ENCODE results near the gene MUS81. TPM values are rescaled to one million over a fixed set of nuclear protein-coding genes. Genes with fewer than 3 reads are reported as not detected.

Gene MUS81
- polyA plus RNA-seq, 2 of the 4 experiments (the other 2 are of a cell fraction), result 27.8 to 33.4 TPM

- no peak for ATAC-seq
- H3K9me3 ChIP-seq, result no peaks in the 10 kb centered on the region
- no peak overlapping the region for H3K4me2 ChIP-seq
Measured at GRCh38 chr11:65864706-65865471, 4.7 kb downstream of the MUS81 start.

GRCh38 chr11:65865550-65866172 lies 5.4 kb downstream of the MUS81 start:
- FAIRE-seq, result no peak
- ChIA-PET POLR2A (interaction anchor here (0.5 kb wide), 1 partner anchor 22 kb away, joined by 4 read pairs; the partner anchor contains the start of gene FIBP), CTCF (interaction anchor here (1.3 to 1.9 kb wide), 5 partner anchors 14 to 154 kb away, joined by 4 to 15 read pairs (median 5); partner anchors contain the start of genes CCDC85B, FIBP and KAT5)
- H3K9me3 ChIP-seq, result no peaks in the 10 kb centered on the region
- peaks cover 10% of the 10 kb centered on the region for H3K4me1 ChIP-seq
- no peak for TF ChIP-seq FOXS1 (CRISPR knock-in tag; IDR thresholded peaks at IDR 0.05)
- no peak for TF ChIP-seq PHF8 (IDR thresholded peaks at IDR 0.05; ENCODE audit: borderline replicate concordance, low read depth)
- no peak for TF ChIP-seq EHMT2 (IDR thresholded peaks at IDR 0.05; ENCODE audit: low read depth)
- TF ChIP-seq MAFK (IDR thresholded peaks at IDR 0.05; ENCODE audit: partially characterized antibody), result no peak
- no peak for TF ChIP-seq ZSCAN20 (CRISPR knock-in tag; IDR thresholded peaks at IDR 0.05)
- TF ChIP-seq HDAC2 (IDR thresholded peaks at IDR 0.05), result no peak
- TF ChIP-seq KDM5A (IDR thresholded peaks at IDR 0.05), result no peak
- no peak for TF ChIP-seq REST (IDR thresholded peaks at IDR 0.05)
- no peak for ATAC-seq
- no peak overlapping the region for H3K4me2 ChIP-seq
- WGBS (ENCODE audit: missing lambda C conversion rate), result 90% methylated on average over 9 of the region's 9 CpGs
- DNase-seq (ENCODE audit: low read depth in 1 of 2, low spot score in 1 of 2), result no peak
- no peak overlapping the region for H3K27ac ChIP-seq
- H3K4me3 ChIP-seq, result no peak overlapping the region

More at GRCh38 chr11:65864706-65865471, 4.7 kb downstream of the MUS81 start:
- ChIA-PET POLR2A (no interaction called here), CTCF (interaction anchor here (7.6 kb wide), 1 partner anchor 22 kb away, joined by 195 read pairs; the partner anchor contains the start of genes CCDC85B and FIBP)
- TF ChIP-seq TFCP2L1 (CRISPR knock-in tag; IDR thresholded peaks at IDR 0.05) (no peak), BHLHE40 (IDR thresholded peaks at IDR 0.05; ENCODE audit: low read depth, low read length) (no peak), CHD4 (IDR thresholded peaks at IDR 0.05; ENCODE audit: borderline replicate concordance) (no peak), NPAS2 (CRISPR knock-in tag; IDR thresholded peaks at IDR 0.05; ENCODE audit: borderline replicate concordance) (no peak), BCL3 (IDR thresholded peaks at IDR 0.05) (no peak), SREBF2 (IDR thresholded peaks at IDR 0.05) (no peak), RAD21 (conservative IDR thresholded peaks at IDR 0.05 in 1 of 2, IDR thresholded peaks at IDR 0.05 in 1 of 2) (no peak), HDAC2 (IDR thresholded peaks at IDR 0.05) (no peak), MAFK (IDR thresholded peaks at IDR 0.05; ENCODE audit: partially characterized antibody) (no peak)
- Histone ChIP-seq H3K27ac (no peak overlapping the region), H3K4me3 (no peak overlapping the region), H3K4me1 (peaks cover 10% of the 10 kb centered on the region)
- 92% methylated on average over 17 of the region's 18 CpGs for WGBS (ENCODE audit: missing lambda C conversion rate)
- DNase-seq (ENCODE audit: low read depth in 1 of 2, low spot score in 1 of 2) (no peak), FAIRE-seq (no peak)
